Kidney (tissue), 14 donors: ENCODE results near the gene ZMYM4. TPM values are rescaled to one million over a fixed set of nuclear protein-coding genes. Genes with fewer than 3 reads are reported as not detected.

Source experiments
- DNase-seq, 5 donors: peaks; one replicate each; pipeline ENCODE4 v3.0.0-alpha.2; 2013 to 2020
- FAIRE-seq: peaks from 2 replicates; lab custom pipeline; 2012; peaks lifted over from hg19 to GRCh38; lab: Jason Lieb, UNC
- H3K27ac ChIP-seq, 2 donors: one replicate each; pipeline ENCODE4 v1.7.0; 2013; ENCODE audit warnings: low read depth in 2 of 2, low read length in 2 of 2, inconsistent platforms in 1 of 2
- H3K27me3 ChIP-seq: one replicate; pipeline ENCODE4 v1.7.1; 2013; ENCODE audit warnings: low read length, inconsistent platforms; ENCODE audit not compliant: control insufficient read depth, insufficient read depth
- H3K36me3 ChIP-seq, 3 donors: one replicate each; pipeline versions ENCODE4 v1.7.0 to v1.7.1; 2013; ENCODE audit warnings: low read length in 3 of 3, control low read depth in 1 of 3, inconsistent platforms in 1 of 3; ENCODE audit not compliant: insufficient read depth in 3 of 3, control insufficient read depth in 2 of 3
- H3K4me1 ChIP-seq, 3 donors: one replicate each; pipeline versions ENCODE4 v1.7.0 to v1.7.1; 2013; ENCODE audit warnings: low read length in 3 of 3, inconsistent platforms in 1 of 3, low read depth in 1 of 3; ENCODE audit not compliant: control insufficient read depth in 2 of 3, insufficient read depth in 2 of 3
- H3K4me3 ChIP-seq, 3 donors: one replicate each; pipeline versions ENCODE4 v1.7.0 to v1.8.1; 2013; ENCODE audit warnings: low read length in 3 of 3, control low read depth in 1 of 3, inconsistent platforms in 1 of 3
- H3K9ac ChIP-seq, 3 donors: one replicate each; pipeline versions ENCODE4 v1.7.0 to v1.7.1; 2013; ENCODE audit warnings: low read length in 3 of 3, control low read depth in 1 of 3, inconsistent platforms in 1 of 3
- H3K9me3 ChIP-seq, 3 donors: one replicate each; pipeline versions ENCODE4 v1.7.0 to v1.7.1; 2013; ENCODE audit warnings: low read length in 3 of 3, control low read depth in 1 of 3, inconsistent platforms in 1 of 3; ENCODE audit not compliant: control insufficient read depth in 2 of 3, insufficient read depth in 1 of 3
- CTCF ChIP-seq: IDR thresholded peaks from 3 replicates; pipeline ENCODE4 v1.5.1; 2012; ENCODE audit warnings: mild to moderate bottlenecking, moderate library complexity, borderline replicate concordance; ENCODE audit not compliant: insufficient read depth; ENCODE audit errors: extremely low read depth
- intact Hi-C: fragments of 100-400 bp; cut with DNase I; formaldehyde crosslinking; loops from one replicate; pipeline ENCODE4 v1.11.1; 2022
- polyA plus RNA-seq: library from polyadenylated mRNA; stranded (reverse); fragments of 350-450 nt; fragmentation: Illumina TruSeq; extraction: RNeasy Lipid Tissue Mini Kit (QIAGEN cat#74804); gene quantifications from one replicate; pipeline ENCODE4 v1.2.3, GENCODE V29; 2014; ENCODE audit warnings: low read depth, low replicate concordance; ENCODE audit not compliant: insufficient read depth
- total RNA-seq: library from RNA; stranded (reverse); fragmentation: NEBNext Ultra II Directional; extraction: Animal tissue kit (Norgen Biotek cat#: 25700); gene quantifications from one replicate; pipeline ENCODE4 v1.2.1, GENCODE V29; 2021
- donor health status: control.
- donor health status: control.
- donor health status: control.
- donor health status: control.
- donor health status: control.
- donor health status: DM: yes; HTN: yes; CAD: no.
- donor health status: Normal renal cell carcinoma (clear cell type).

Gene ZMYM4
- total and polyA plus RNA-seq, 2 donors from 2014 or later: 11.2 to 64.4 TPM

DNA sequence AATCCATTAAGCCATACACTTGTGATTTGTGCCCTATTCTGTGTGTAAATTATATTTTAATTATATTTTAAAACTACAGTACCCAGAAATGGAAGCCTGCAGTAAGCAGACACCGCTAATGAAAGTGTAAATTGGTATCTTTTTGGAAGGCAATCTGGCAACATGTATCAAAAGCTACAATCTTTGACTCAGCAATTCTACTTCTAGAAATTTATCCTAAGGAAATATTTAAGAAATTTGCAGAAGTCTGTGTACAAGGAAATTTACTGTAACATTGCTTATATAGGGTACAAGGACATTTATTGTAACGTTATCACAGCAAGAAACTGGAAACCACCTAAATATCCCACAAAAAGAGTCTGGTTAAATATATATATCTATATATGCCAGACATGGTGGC is 14.6 kb upstream of the ZMYM4 start:
- FAIRE-seq: no peak
- DNase-seq: no peak
- no peaks in the 10 kb centered on the region for H3K4me1 ChIP-seq
- no peaks in the 10 kb centered on the region for H3K36me3 ChIP-seq
- H3K27me3 ChIP-seq: no peaks in the 10 kb centered on the region
- intact Hi-C loops: no loop called here
- H3K9me3 ChIP-seq: no peaks in the 10 kb centered on the region
- H3K4me3 ChIP-seq: no peak overlapping the region
- no peak for TF ChIP-seq CTCF
- no peak overlapping the region for H3K27ac ChIP-seq
- H3K9ac ChIP-seq: no peak overlapping the region

GRCh38 chr1:35255276-35255675 is 13.2 kb upstream of the ZMYM4 start:
- Histone ChIP-seq H3K4me3 (no peak overlapping the region), H3K27me3 (no peaks in the 10 kb centered on the region), H3K9ac (no peak overlapping the region), H3K4me1 (no peaks in the 10 kb centered on the region), H3K27ac (no peak overlapping the region), H3K36me3 (no peaks in the 10 kb centered on the region), H3K9me3 (no peaks in the 10 kb centered on the region)
- FAIRE-seq: no peak
- DNase-seq: no peak
- no peak for TF ChIP-seq CTCF
- intact Hi-C loops: no loop called here

DNA sequence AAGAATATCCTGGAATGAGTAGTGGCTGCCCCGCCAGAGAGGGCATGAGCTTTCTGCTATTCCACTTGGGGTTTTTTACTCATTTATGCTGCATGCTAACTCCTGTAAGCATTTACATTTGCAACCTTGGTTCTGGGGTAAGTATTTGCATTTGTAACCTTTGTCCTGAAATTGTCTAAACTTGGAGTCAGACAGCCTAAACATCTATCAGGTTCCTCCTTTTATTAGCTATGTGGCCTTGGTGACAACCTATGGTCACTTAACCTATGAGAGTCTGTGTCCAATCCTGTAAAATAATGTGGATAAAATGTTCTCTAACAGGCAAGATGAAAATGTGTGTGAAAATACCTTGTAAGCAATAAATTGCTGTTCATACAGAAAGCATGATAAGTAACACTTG is 8.9 kb upstream of the ZMYM4 start:
- FAIRE-seq (no peak), DNase-seq (no peak)
- no peaks in the 10 kb centered on the region for H3K36me3 ChIP-seq
- H3K4me3 ChIP-seq: no peak overlapping the region
- no peaks in the 10 kb centered on the region for H3K4me1 ChIP-seq
- no peak overlapping the region for H3K9ac ChIP-seq
- no peaks in the 10 kb centered on the region for H3K27me3 ChIP-seq
- TF ChIP-seq CTCF: no peak
- H3K9me3 ChIP-seq: no peaks in the 10 kb centered on the region
- no peak overlapping the region for H3K27ac ChIP-seq
- intact Hi-C loops: no loop called here
